H1 (cell line): ENCODE results near the gene NFIX. TPM values are rescaled to one million over a fixed set of nuclear protein-coding genes. Genes with fewer than 3 reads are reported as not detected.
A peak's percentile ranks its signal among the peaks of the same experiment; 100 is the strongest.

Experiments used
- ATF3 ChIP-seq: IDR thresholded peaks from 2 replicates; pipeline ENCODE4 v1.6.1; 2011; ENCODE audit warnings: low read depth, mild to moderate bottlenecking, low read length; ENCODE audit not compliant: insufficient read depth
- EGR1 ChIP-seq: IDR thresholded peaks from 2 replicates; pipeline ENCODE4 v1.6.1; 2011; ENCODE audit warnings: low read depth, low read length, borderline replicate concordance
- EZH2 ChIP-seq: fragments of 200-600 bp; sonication (generic); IDR thresholded peaks from 2 replicates; pipeline ENCODE4 v1.7.1; 2012; ENCODE audit warnings: low read depth, mild to moderate bottlenecking, moderate library complexity, low read length, inconsistent platforms; ENCODE audit not compliant: severe bottlenecking
- HDAC6 ChIP-seq: IDR thresholded peaks from one replicate; pipeline ENCODE4 v1.7.1; 2012; ENCODE audit warnings: low read depth, mild to moderate bottlenecking, inconsistent platforms, low read length, moderate library complexity
- JUN ChIP-seq: IDR thresholded peaks from 2 replicates; pipeline ENCODE4 v1.6.1; 2011; ENCODE audit warnings: low read depth, mild to moderate bottlenecking, improper control_type of control experiment, low read length
- KDM4A ChIP-seq: IDR thresholded peaks from one replicate; pipeline ENCODE4 v1.7.1; 2012; ENCODE audit warnings: low read depth, mild to moderate bottlenecking, moderate library complexity, low read length, inconsistent platforms; ENCODE audit not compliant: severe bottlenecking
- POLR2A ChIP-seq, 2 experiments: IDR thresholded peaks; 1 replicate in 1 of 2; 2 replicates in 1 of 2; pipeline ENCODE4 v1.6.1; 2011; ENCODE audit warnings: low read depth in 2 of 2, low read length in 2 of 2, mild to moderate bottlenecking in 2 of 2; ENCODE audit errors: control extremely low read depth in 1 of 2
- RNF2 ChIP-seq: fragments of 200-900, 300-1000 bp; sonication (generic); IDR thresholded peaks from 2 replicates; pipeline ENCODE4 v1.7.1; 2016; ENCODE audit warnings: borderline replicate concordance, low read depth, mild to moderate bottlenecking, antibody characterized with exemption, low read length; ENCODE audit not compliant: poor library complexity, severe bottlenecking; ENCODE audit errors: missing control alignments
- RXRA ChIP-seq: IDR thresholded peaks from 2 replicates; pipeline ENCODE4 v1.6.1; 2011; ENCODE audit warnings: low read depth, mild to moderate bottlenecking, low read length, moderate library complexity; ENCODE audit not compliant: insufficient read depth
- TAF7 ChIP-seq: optimal IDR thresholded peaks from 2 replicates; pipeline ENCODE3; 2011; ENCODE audit warnings: low read depth, mild to moderate bottlenecking, inconsistent platforms, low read length, moderate library complexity, borderline replicate concordance
- ZNF274 ChIP-seq: IDR thresholded peaks from 2 replicates; pipeline ENCODE4 v1.7.0; 2012; ENCODE audit warnings: low read length, borderline replicate concordance; ENCODE audit errors: extremely low read depth
- polyA plus RNA-seq, 7 experiments: library from polyadenylated mRNA; depleted of rRNA in 3 of 7; stranded (reverse) in 5 of 7; unstranded in 2 of 7; fragments of >200 nt in 5 of 7; fragments of 200-250 nt in 2 of 7; gene quantifications; 1 replicate in 5 of 7; 2 replicates in 1 of 7; 4 replicates in 1 of 7; pipeline versions ENCODE4 v1.2.1 to v1.2.3, GENCODE V29; 2011 to 2013; ENCODE audit warnings: missing spikeins in 2 of 7, mixed read lengths in 2 of 7
- total RNA-seq: library from RNA; stranded (reverse); fragmentation: NEBNext Ultra II Directional; extraction: Animal tissue kit (Norgen Biotek cat#: 25700); gene quantifications from 2 replicates; pipeline ENCODE4 v1.2.1, GENCODE V29; 2021

Gene NFIX
- total and polyA plus RNA-seq, 2 of the 8 experiments (the other 6 are each of a cell fraction or from before 2014, with no cell fraction given) = 0.03 to 0.20 TPM

GRCh38 chr19:13010992-13011652 is 15.8 kb downstream of the NFIX start (continued):
- no peak for TF ChIP-seq RXRA
- no peak for TF ChIP-seq POLR2A (IDR thresholded peaks at IDR 0.05; ENCODE audit: control extremely low read depth in 1 of 2, low read depth in 2 of 2, low read length in 2 of 2)
- peak; percentile 39 for TF ChIP-seq EZH2
- no peak for TF ChIP-seq HDAC6
- no peak for TF ChIP-seq TAF7
- no peak for TF ChIP-seq KDM4A
- no peak for TF ChIP-seq ATF3
- TF ChIP-seq ZNF274 = no peak
- TF ChIP-seq JUN = no peak
- no peak for TF ChIP-seq EGR1
- TF ChIP-seq RNF2 = peak; percentile 32
- TF ChIP-seq, all 59 proteins: peak for 3
